Activated T-cell treated with anti-CD3 and anti-CD28 coated beads, Interleukin-2, amount 50 U/mL, for 4 hours (primary cell): Measurements from ENCODE around the gene POLR2J2. TPM values are rescaled to one million over a fixed set of nuclear protein-coding genes. Genes with fewer than 3 reads are reported as not detected.
A peak's percentile ranks its signal among the peaks of the same experiment; 100 is the strongest.
"Not testable (repeated sequence)": the region's sequence is repeated elsewhere in the genome, so short reads cannot be mapped to it uniquely, and the experiment has no call there.

Experiments
- ATAC-seq, 2 donors: fragments of 200-7000 bp; cut with Tn5 transposase; one replicate each; pipeline ENCODE4 v1.10.0; 2021
- DNase-seq: peaks from one replicate; pipeline ENCODE4 v3.0.0-alpha.2; 2020
- H3K27me3 Mint-ChIP-seq: one replicate; pipeline ENCODE4 v1.8.0; 2021; ENCODE audit warnings: low read depth, mixed read lengths
- H3K36me3 Mint-ChIP-seq: one replicate; pipeline ENCODE4 v1.8.0; 2022; ENCODE audit warnings: mixed read lengths; ENCODE audit not compliant: insufficient read depth
- H3K4me1 Mint-ChIP-seq: one replicate; pipeline ENCODE4 v1.8.0; 2021; ENCODE audit warnings: low read depth, mixed read lengths
- H3K4me3 Mint-ChIP-seq: one replicate; pipeline ENCODE4 v1.8.0; 2021; ENCODE audit warnings: mild to moderate bottlenecking, moderate library complexity, mixed read lengths
- H3K9me3 Mint-ChIP-seq: one replicate; pipeline ENCODE4 v1.8.0; 2021; ENCODE audit warnings: mixed read lengths
- total RNA-seq, 3 donors: library from RNA; stranded (reverse); gene quantifications; one replicate each; pipeline ENCODE4 v1.2.1, GENCODE V29; 2021

The POLR2J2 gene
- total RNA-seq: 1 to 10 TPM; 5.8 to 8.5 (median 6.1) TPM

GRCh38 chr7:102671166-102671955 lies at the start of gene POLR2J2:
TSS of gene POLR2J2 (minus strand) at chr7:102671663. CDS start at chr7:102671601, 62 bp downstream.
- not testable (repeated sequence) for H3K4me1 Mint-ChIP-seq, H3K27me3 Mint-ChIP-seq, H3K36me3 Mint-ChIP-seq, H3K9me3 Mint-ChIP-seq, DNase-seq
- H3K4me3 Mint-ChIP-seq: peak within 1 kb of the TSS; percentile 24
- peak; percentile 67 to 71 for ATAC-seq

- not testable (repeated sequence) for H3K4me1 Mint-ChIP-seq, H3K36me3 Mint-ChIP-seq, H3K9me3 Mint-ChIP-seq, ATAC-seq, H3K4me3 Mint-ChIP-seq, DNase-seq, H3K27me3 Mint-ChIP-seq
Measured at GRCh38 chr7:102718491-102718890, 47.0 kb upstream of the POLR2J2 start.

DNA sequence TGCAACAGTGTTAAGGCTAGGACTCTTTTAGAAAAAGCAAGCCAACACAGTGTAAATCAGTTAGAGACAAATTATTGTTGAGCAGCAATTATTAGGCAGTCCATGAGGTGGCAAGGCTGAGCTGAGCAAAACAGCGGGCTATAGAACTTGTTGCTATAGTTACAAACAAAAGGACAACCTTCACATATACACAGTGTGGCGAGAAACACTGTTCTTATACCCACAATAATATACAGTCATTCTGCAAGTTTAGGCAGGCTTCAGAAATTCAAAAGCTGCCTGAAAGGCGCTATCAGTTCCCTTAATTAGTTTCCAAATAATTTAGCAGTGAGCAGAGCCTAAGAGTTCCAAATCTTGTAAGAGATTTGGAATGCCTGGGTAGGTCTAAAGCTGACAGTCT lies 44.3 kb upstream of the POLR2J2 start:
- peak in 1 of 2 donors; percentile 35 for ATAC-seq
- not testable (repeated sequence) for H3K4me3 Mint-ChIP-seq, H3K9me3 Mint-ChIP-seq, H3K36me3 Mint-ChIP-seq, H3K27me3 Mint-ChIP-seq, DNase-seq
- H3K4me1 Mint-ChIP-seq: peaks cover 18% of the 10 kb centered on the region

GRCh38 chr7:102714774-102715522 lies 43.5 kb upstream of the POLR2J2 start:
- ATAC-seq: peak; percentile 61 to 63
- not testable (repeated sequence) for DNase-seq, H3K27me3 Mint-ChIP-seq, H3K4me3 Mint-ChIP-seq, H3K9me3 Mint-ChIP-seq, H3K36me3 Mint-ChIP-seq
- H3K4me1 Mint-ChIP-seq: peaks cover 18% of the 10 kb centered on the region

- peaks cover 18% of the 10 kb centered on the region for H3K4me1 Mint-ChIP-seq
- not testable (repeated sequence) for H3K4me3 Mint-ChIP-seq, H3K36me3 Mint-ChIP-seq, H3K9me3 Mint-ChIP-seq, DNase-seq, H3K27me3 Mint-ChIP-seq
- peak; percentile 80 for ATAC-seq
Measured at GRCh38 chr7:102713691-102714080, 42.2 kb upstream of the POLR2J2 start.

- not testable (repeated sequence) for H3K9me3 Mint-ChIP-seq, H3K36me3 Mint-ChIP-seq, H3K27me3 Mint-ChIP-seq, H3K4me3 Mint-ChIP-seq, DNase-seq
- peaks cover 18% of the 10 kb centered on the region for H3K4me1 Mint-ChIP-seq
- peak; percentile 73 to 74 for ATAC-seq
Measured at GRCh38 chr7:102713011-102713690, 41.7 kb upstream of the POLR2J2 start.

- H3K4me3 Mint-ChIP-seq, H3K4me1 Mint-ChIP-seq, H3K36me3 Mint-ChIP-seq, DNase-seq, ATAC-seq, H3K27me3 Mint-ChIP-seq, H3K9me3 Mint-ChIP-seq: not testable (repeated sequence)
Measured at GRCh38 chr7:102698962-102699750, 27.7 kb upstream of the POLR2J2 start.

DNA sequence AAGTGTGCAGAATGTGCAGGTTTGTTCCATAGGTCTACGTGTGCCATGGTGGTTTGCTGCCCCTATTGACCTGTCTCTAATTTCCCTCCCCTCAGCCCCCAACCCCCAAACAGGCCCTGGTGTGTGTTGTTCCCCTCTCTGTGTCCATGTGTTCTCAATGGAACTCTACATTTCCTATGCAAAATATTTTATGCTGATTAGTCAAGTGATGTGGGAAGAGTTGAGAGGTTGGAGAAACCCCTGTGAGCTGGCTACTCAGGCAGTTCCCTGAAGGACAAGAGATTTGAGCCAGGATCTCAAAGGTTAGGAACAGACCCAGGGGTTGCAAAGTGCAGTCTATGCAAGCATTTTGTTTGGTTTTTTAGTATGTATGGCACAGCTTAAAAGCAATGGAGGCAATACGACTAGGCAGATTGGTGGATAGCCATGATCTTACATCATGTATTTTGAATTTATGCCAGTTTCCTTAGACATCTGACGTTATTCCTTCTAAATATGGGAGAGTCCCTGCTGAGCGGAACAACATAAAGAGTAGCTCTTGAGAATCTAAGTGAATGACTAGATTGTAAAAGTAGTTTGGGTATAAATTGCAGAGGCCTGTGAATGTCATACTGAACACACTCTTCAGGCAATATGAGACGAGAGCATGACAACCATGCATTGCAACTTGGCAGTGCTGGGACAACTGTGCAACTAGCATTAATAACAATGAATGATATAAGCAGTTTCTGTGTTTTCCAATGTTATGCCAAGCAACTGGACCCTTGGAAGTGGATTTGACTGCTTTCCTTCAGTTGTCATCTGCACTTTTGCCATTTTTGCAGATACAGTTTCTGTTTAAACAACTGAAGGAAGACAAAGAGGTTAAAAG lies 26.4 kb upstream of the POLR2J2 start:
- H3K4me1 Mint-ChIP-seq, H3K4me3 Mint-ChIP-seq, H3K9me3 Mint-ChIP-seq, ATAC-seq, H3K27me3 Mint-ChIP-seq, DNase-seq, H3K36me3 Mint-ChIP-seq: not testable (repeated sequence)

DNA sequence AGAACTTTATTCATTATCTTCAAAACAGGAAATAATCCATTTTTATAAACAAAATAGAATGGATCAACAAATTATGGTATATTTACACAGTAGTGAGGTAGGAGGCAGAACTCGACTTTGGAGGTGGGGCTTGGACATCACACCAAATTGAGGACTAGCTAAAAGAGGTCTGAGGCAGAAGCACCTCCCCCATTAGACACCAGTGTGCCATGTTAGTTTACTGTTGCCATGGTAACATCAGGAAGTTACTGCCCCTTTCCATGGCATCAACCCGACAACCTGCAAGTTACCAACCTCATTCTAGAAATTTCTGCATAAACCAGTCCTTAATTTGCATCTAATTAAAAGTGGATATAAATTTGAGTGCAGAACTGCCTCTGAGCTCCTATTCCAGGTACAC lies 24.5 kb upstream of the POLR2J2 start:
- not testable (repeated sequence) for DNase-seq, H3K9me3 Mint-ChIP-seq, H3K4me3 Mint-ChIP-seq, H3K36me3 Mint-ChIP-seq, ATAC-seq, H3K27me3 Mint-ChIP-seq, H3K4me1 Mint-ChIP-seq

DNA sequence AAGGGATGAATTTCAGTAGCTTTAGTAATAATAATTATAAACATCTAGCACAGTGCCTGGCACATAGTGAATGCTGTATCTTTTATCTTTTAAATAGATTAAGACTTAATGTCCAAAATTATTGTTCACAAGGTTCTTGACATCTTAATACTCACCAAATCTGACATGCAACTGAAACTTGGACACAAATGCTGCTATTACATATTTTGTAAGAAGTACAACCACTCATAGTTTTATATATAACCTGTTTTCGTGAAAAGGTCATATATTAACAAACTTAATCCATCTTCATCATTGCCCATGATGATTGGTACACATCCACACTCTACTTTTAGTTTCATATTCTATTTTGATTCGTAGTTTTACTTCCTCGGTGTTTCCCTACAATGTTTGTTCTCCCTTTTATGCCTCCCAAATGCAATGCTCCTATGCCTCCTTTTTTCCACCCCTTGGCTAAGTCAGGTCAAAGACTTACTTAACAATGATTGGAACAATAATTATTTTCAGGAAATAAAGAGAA lies 23.6 kb upstream of the POLR2J2 start:
- H3K36me3 Mint-ChIP-seq, ATAC-seq, DNase-seq, H3K9me3 Mint-ChIP-seq, H3K4me3 Mint-ChIP-seq, H3K4me1 Mint-ChIP-seq, H3K27me3 Mint-ChIP-seq: not testable (repeated sequence)

DNA sequence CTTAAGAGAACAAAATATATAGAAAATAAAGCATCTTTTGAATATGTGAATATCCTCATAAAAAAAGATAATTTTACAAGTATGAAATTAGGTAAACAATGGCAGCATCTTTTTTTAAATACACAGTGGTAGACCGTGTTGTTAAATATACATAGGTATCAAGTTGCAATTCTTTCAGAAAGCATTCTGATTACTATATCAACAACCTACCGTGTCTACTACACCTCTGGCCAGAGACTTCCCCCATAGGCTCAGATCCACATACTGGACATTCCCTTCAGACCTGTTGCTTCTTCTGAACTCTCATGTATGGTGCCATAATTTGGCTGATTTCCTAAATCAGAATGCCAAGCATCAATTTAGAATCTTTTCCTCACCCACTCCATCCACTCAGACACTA lies 22.5 kb upstream of the POLR2J2 start:
- not testable (repeated sequence) for H3K4me3 Mint-ChIP-seq, H3K36me3 Mint-ChIP-seq, H3K9me3 Mint-ChIP-seq, DNase-seq, H3K4me1 Mint-ChIP-seq, ATAC-seq, H3K27me3 Mint-ChIP-seq

DNA sequence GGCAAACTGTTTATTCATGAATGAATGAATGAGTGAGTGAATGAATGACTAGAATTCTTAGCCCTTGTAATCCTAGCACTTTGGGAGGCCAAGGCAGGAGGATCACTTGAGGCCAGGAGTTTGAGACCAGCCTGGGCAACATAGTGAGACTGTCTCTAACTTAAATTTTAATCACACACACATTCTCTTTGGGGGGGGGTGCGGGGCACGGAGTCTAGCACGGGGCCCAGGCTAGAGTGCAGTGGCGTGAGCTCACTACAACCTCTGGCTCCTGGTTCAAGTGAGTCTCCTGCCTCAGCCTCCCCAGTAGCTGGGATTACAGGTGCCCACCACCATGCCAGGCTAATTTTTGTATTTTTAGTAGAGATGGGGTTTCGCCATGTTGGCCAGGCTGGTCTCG lies 19.1 kb upstream of the POLR2J2 start:
- H3K36me3 Mint-ChIP-seq, DNase-seq, H3K9me3 Mint-ChIP-seq, H3K4me3 Mint-ChIP-seq, H3K4me1 Mint-ChIP-seq, ATAC-seq, H3K27me3 Mint-ChIP-seq: not testable (repeated sequence)
